H9 (cell line): ENCODE data around the gene POLL. TPM values are rescaled to one million over a fixed set of nuclear protein-coding genes. Genes with fewer than 3 reads are reported as not detected.

Experiments
- DNase-seq: peaks from one replicate; pipeline ENCODE4 v3.0.0-alpha.2; 2017
- H2AFZ ChIP-seq: one replicate; pipeline ENCODE4 v1.6.1; 2013; ENCODE audit warnings: mild to moderate bottlenecking, low read length, control low read depth, moderate library complexity
- H2AK5ac ChIP-seq: 2 replicates; pipeline ENCODE4 v1.6.1; 2013; ENCODE audit warnings: low read length, control low read depth, mixed read lengths; ENCODE audit not compliant: insufficient read length
- H2BK120ac ChIP-seq: one replicate; pipeline ENCODE4 v1.6.1; 2013; ENCODE audit warnings: low read depth, mild to moderate bottlenecking, low read length, control low read depth, inconsistent platforms; ENCODE audit not compliant: poor library complexity, severe bottlenecking
- H2BK12ac ChIP-seq: 2 replicates; pipeline ENCODE4 v1.6.1; 2013; ENCODE audit warnings: low read length, control low read depth, mixed read lengths, low read depth; ENCODE audit not compliant: insufficient read length
- H2BK15ac ChIP-seq: 2 replicates; pipeline ENCODE4 v1.6.1; 2013; ENCODE audit warnings: low read depth, low read length, control low read depth
- H2BK20ac ChIP-seq: one replicate; pipeline ENCODE4 v1.6.1; 2013; ENCODE audit warnings: low read depth, mild to moderate bottlenecking, low read length, control low read depth, inconsistent platforms; ENCODE audit not compliant: poor library complexity, severe bottlenecking
- H2BK5ac ChIP-seq: 2 replicates; pipeline ENCODE4 v1.6.1; 2013; ENCODE audit warnings: low read length, control low read depth, mixed read lengths; ENCODE audit not compliant: insufficient read length
- H3K14ac ChIP-seq: 2 replicates; pipeline ENCODE4 v1.6.1; 2013; ENCODE audit warnings: low read length, control low read depth; ENCODE audit not compliant: insufficient read depth
- H3K18ac ChIP-seq: 2 replicates; pipeline ENCODE4 v1.6.1; 2013; ENCODE audit warnings: low read depth, mild to moderate bottlenecking, mixed read lengths, low read length, control low read depth; ENCODE audit not compliant: insufficient read length
- H3K23ac ChIP-seq: 2 replicates; pipeline ENCODE4 v1.6.1; 2013; ENCODE audit warnings: low read length, control low read depth, mixed read lengths, low read depth; ENCODE audit not compliant: insufficient read length
- H3K23me2 ChIP-seq: 2 replicates; pipeline ENCODE4 v1.6.1; 2013; ENCODE audit warnings: low read depth, mild to moderate bottlenecking, mixed read lengths, low read length, control low read depth; ENCODE audit not compliant: insufficient read length, poor library complexity, severe bottlenecking
- H3K27ac ChIP-seq: 2 replicates; pipeline ENCODE4 v1.5.1; 2013; ENCODE audit warnings: low read length, control low read depth, mixed read lengths, low read depth; ENCODE audit not compliant: insufficient read length
- H3K27me3 ChIP-seq: 2 replicates; pipeline ENCODE4 v1.6.1; 2013; ENCODE audit warnings: low read length, control low read depth, inconsistent platforms; ENCODE audit not compliant: insufficient read depth
- H3K4ac ChIP-seq: 2 replicates; pipeline ENCODE4 v1.6.1; 2013; ENCODE audit warnings: low read depth, mild to moderate bottlenecking, control low read depth, inconsistent platforms, low read length, moderate library complexity
- H3K4me1 ChIP-seq: 2 replicates; pipeline ENCODE4 v1.6.1; 2013; ENCODE audit warnings: low read length, control low read depth, inconsistent platforms; ENCODE audit not compliant: insufficient read depth
- H3K4me2 ChIP-seq: 2 replicates; pipeline ENCODE4 v1.6.1; 2013; ENCODE audit warnings: low read length, control low read depth, mixed read lengths; ENCODE audit not compliant: insufficient read length, insufficient read depth
- H3K56ac ChIP-seq: 2 replicates; pipeline ENCODE4 v1.6.1; 2013; ENCODE audit warnings: low read depth, mild to moderate bottlenecking, mixed read lengths, low read length, control low read depth; ENCODE audit not compliant: insufficient read length
- H3K79me1 ChIP-seq: 2 replicates; pipeline ENCODE4 v1.6.1; 2013; ENCODE audit warnings: low read depth, mild to moderate bottlenecking, moderate library complexity, low read length, control low read depth, inconsistent platforms; ENCODE audit not compliant: insufficient read depth, poor library complexity, severe bottlenecking
- H3K79me2 ChIP-seq: 2 replicates; pipeline ENCODE4 v1.6.1; 2013; ENCODE audit warnings: low read length, control low read depth, inconsistent platforms; ENCODE audit not compliant: insufficient read depth
- H3K9ac ChIP-seq: 2 replicates; pipeline ENCODE4 v1.6.1; 2013; ENCODE audit warnings: low read length, control low read depth, mixed read lengths; ENCODE audit not compliant: insufficient read length; ENCODE audit errors: extremely low read depth
- H3K9me3 ChIP-seq: one replicate; pipeline ENCODE4 v1.6.1; 2013; ENCODE audit warnings: low read depth, low read length, inconsistent platforms; ENCODE audit not compliant: control insufficient read depth
- H3T11ph ChIP-seq: one replicate; pipeline ENCODE4 v1.6.1; 2013; ENCODE audit warnings: mild to moderate bottlenecking, low read length, control low read depth, inconsistent platforms
- H4K20me1 ChIP-seq: one replicate; pipeline ENCODE4 v1.6.1; 2013; ENCODE audit not compliant: control insufficient read depth, insufficient read length, insufficient read depth
- H4K5ac ChIP-seq: 2 replicates; pipeline ENCODE4 v1.6.1; 2013; ENCODE audit warnings: low read depth, mild to moderate bottlenecking, mixed read lengths, low read length, control low read depth; ENCODE audit not compliant: insufficient read length
- H4K8ac ChIP-seq: replicated peaks from 2 replicates; pipeline ENCODE4 v1.6.1; 2013; ENCODE audit warnings: low read length, control low read depth, mixed read lengths, low read depth; ENCODE audit not compliant: insufficient read length
- H4K91ac ChIP-seq: 2 replicates; pipeline ENCODE4 v1.6.1; 2013; ENCODE audit warnings: low read depth, mild to moderate bottlenecking, moderate library complexity, mixed read lengths, low read length, control low read depth; ENCODE audit not compliant: insufficient read length
- H3K27ac Mint-ChIP-seq, 3 experiments: 2 replicates in 2 of 3; 3 replicates in 1 of 3; pipeline ENCODE4 v1.8.0; 2020 to 2021; ENCODE audit warnings: mixed read lengths in 3 of 3, mild to moderate bottlenecking in 1 of 3, moderate library complexity in 1 of 3
- H3K27me3 Mint-ChIP-seq: 2 replicates; pipeline ENCODE4 v1.8.0; 2021; ENCODE audit warnings: low read depth, mild to moderate bottlenecking, moderate library complexity, mixed read lengths
- H3K36me3 Mint-ChIP-seq, 3 experiments: 2 replicates in 2 of 3; 3 replicates in 1 of 3; pipeline ENCODE4 v1.8.0; 2020 to 2021; ENCODE audit warnings: low read depth in 3 of 3, mixed read lengths in 3 of 3; ENCODE audit not compliant: insufficient read depth in 1 of 3
- H3K4me1 Mint-ChIP-seq, 2 experiments: 2 replicates each; pipeline ENCODE4 v1.8.0; 2020; ENCODE audit warnings: mixed read lengths in 2 of 2
- H3K4me3 Mint-ChIP-seq, 2 experiments: 2 replicates in 1 of 2; 3 replicates in 1 of 2; pipeline ENCODE4 v1.8.0; 2020 to 2021; ENCODE audit warnings: mild to moderate bottlenecking in 2 of 2, mixed read lengths in 2 of 2, moderate library complexity in 1 of 2
- H3K9me3 Mint-ChIP-seq, 2 experiments: 2 replicates in 1 of 2; 3 replicates in 1 of 2; pipeline ENCODE4 v1.8.0; 2020; ENCODE audit warnings: mild to moderate bottlenecking in 2 of 2, mixed read lengths in 2 of 2, moderate library complexity in 1 of 2
- CTCF ChIP-seq: fragments of 200-600 bp; sonication (generic); conservative IDR thresholded peaks from 3 replicates; pipeline ENCODE4 v1.8.0; 2021; ENCODE audit warnings: antibody characterized with exemption, mild to moderate bottlenecking
- WGBS: extraction: QIAGEN DNeasy Blood & Tissue Kit; methylation state at CpG from one replicate; pipeline ENCODE4 v1.1.7; 2013; ENCODE audit warnings: missing lambda C conversion rate, low lambda C conversion rate, mixed read lengths; ENCODE audit not compliant: insufficient read length; ENCODE audit errors: extremely low coverage; 5-methylcytosine and 5-hydroxymethylcytosine counted together
- total RNA-seq: library from RNA; stranded (reverse); gene quantifications from 2 replicates; pipeline ENCODE4 v1.2.1, GENCODE V29; 2021

The POLL gene
- total RNA-seq, 1 experiment from 2014 or later: 30.8 TPM

GRCh38 chr10:101572126-101572525 lies 15.9 kb downstream of the POLL start:
- Histone ChIP-seq H2BK5ac (no peak overlapping the region), H2AFZ (no peak overlapping the region), H4K20me1 (no peaks in the 10 kb centered on the region), H3K56ac (no peak overlapping the region), H3K18ac (no peak overlapping the region), H3K14ac (no peak overlapping the region), H4K91ac (no peak overlapping the region), H3K9ac (no peak overlapping the region), H3T11ph (no peak overlapping the region), H2BK120ac (no peak overlapping the region), H3K4ac (no peak overlapping the region), H3K4me2 (no peak overlapping the region), H3K4me1 (no peaks in the 10 kb centered on the region), H4K8ac (no peak overlapping the region), H3K9me3 (no peaks in the 10 kb centered on the region), H3K23ac (no peak overlapping the region), H3K79me1 (no peaks in the 10 kb centered on the region), H3K27me3 (peaks cover 11% of the 10 kb centered on the region; the same call in 1 of the 2 replicates), H2AK5ac (no peak overlapping the region), H3K27ac (no peak overlapping the region), H3K23me2 (peaks cover 16% of the 10 kb centered on the region), H2BK20ac (no peak overlapping the region), H2BK12ac (no peak overlapping the region), H3K79me2 (no peaks in the 10 kb centered on the region), H4K5ac (no peak overlapping the region), H2BK15ac (no peak overlapping the region)
- DNase-seq: no peak
- Mint-ChIP-seq H3K27ac (no peak overlapping the region), H3K36me3 (peaks cover 3 to 8% (median 5%) of the 10 kb centered on the region in 3 experiments), H3K4me1 (peaks cover 29 to 38% of the 10 kb centered on the region in 2 experiments), H3K9me3 (peaks cover 3% of the 10 kb centered on the region in 2 experiments; a peak in 4 of 5 replicates), H3K27me3 (peaks cover 67% of the 10 kb centered on the region), H3K4me3 (no peak overlapping the region)
- no CpG with 5 or more reads among the region's 7 CpGs for WGBS
- no peak for TF ChIP-seq CTCF
